ENCODE results near the gene STK32B. TPM values are rescaled to one million over a fixed set of nuclear protein-coding genes. Genes with fewer than 3 reads are reported as not detected.
"Not testable (repeated sequence)": the region's sequence is repeated elsewhere in the genome, so short reads cannot be mapped to it uniquely, and the experiment has no call there.

Gene STK32B
- under 1 TPM; 0.25 to 0.68 (median 0.40) TPM for total RNA-seq
- polyA plus RNA-seq, result under 1 TPM; 0.12 to 0.29 TPM
- long read RNA-seq, donor 1, partial matches to known transcripts, result 1 of 1 reads
- long read RNA-seq, donor 1, other reads (novel, unspliced or antisense), result 0 of 1 reads
- long read RNA-seq, donor 2, result 0 reads
- long read RNA-seq, donor 3, partial matches to known transcripts, result 0 of 1 reads
- long read RNA-seq, donor 3, other reads (novel, unspliced or antisense), result 1 of 1 reads

DNA sequence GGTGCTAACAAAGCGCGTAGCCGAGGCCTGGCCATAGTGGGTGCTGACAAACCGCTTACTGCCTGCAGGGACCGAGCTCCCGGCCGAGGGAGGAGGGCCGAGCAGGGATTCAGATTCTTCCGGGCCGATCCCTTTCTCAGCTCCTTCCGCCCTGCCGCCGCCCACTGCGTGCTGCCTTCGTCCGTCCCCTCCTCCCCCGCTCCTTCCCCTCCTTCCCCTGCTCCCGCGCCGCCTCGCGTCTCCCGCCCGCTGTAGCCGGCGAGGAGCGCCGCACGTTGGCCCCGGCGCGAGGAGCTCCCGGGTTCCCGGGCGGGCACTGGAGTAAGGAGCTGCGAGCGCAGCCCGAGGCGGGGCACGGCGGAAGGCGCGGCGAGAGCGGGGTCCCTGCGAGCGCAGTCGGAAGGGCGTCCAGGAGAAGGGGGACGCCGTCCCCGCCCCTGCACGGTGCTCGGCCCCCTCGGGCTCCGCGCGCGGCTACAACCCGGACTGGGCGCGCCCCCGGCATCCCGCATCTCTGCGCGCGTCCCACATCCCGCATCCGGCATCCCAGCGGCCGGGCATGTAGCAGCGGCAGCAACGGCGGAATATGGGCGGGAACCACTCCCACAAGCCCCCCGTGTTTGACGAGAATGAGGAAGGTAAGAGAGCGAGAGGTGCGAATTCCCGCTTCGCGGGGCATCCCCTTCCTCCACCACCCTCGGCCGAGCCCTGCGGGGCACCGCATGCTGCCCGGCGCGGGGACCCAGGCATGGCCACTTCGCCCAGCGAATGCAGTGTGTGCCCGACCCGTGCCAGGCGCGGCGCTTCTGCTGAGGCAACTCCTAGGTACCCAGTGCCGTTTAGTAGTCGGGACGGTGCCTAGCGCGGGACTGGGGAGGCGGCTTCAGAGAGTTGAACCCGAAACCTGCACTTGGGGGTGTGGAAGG lies at the start of gene STK32B:
TSS of gene STK32B (plus strand) at position 203 of the 926 bp plus-strand sequence.
- Histone ChIP-seq H3K9me3 (peaks cover 0 to 2% (median 0%) of the 10 kb centered on the region in 11 donors), H3K4me1 (peaks cover 0 to 22% (median 17%) of the 10 kb centered on the region in 9 donors), H3K27me3 (peaks cover 0 to 42% (median 24%) of the 10 kb centered on the region in 7 donors), H3K27ac (peak within 1 kb of the TSS in 1 of 10 donors; percentile 57), H3K36me3 (no peaks in the 10 kb centered on the region), H3K4me3 (peak within 1 kb of the TSS; percentile 24 to 64 (median 57))
- TF ChIP-seq, protein P1, sequence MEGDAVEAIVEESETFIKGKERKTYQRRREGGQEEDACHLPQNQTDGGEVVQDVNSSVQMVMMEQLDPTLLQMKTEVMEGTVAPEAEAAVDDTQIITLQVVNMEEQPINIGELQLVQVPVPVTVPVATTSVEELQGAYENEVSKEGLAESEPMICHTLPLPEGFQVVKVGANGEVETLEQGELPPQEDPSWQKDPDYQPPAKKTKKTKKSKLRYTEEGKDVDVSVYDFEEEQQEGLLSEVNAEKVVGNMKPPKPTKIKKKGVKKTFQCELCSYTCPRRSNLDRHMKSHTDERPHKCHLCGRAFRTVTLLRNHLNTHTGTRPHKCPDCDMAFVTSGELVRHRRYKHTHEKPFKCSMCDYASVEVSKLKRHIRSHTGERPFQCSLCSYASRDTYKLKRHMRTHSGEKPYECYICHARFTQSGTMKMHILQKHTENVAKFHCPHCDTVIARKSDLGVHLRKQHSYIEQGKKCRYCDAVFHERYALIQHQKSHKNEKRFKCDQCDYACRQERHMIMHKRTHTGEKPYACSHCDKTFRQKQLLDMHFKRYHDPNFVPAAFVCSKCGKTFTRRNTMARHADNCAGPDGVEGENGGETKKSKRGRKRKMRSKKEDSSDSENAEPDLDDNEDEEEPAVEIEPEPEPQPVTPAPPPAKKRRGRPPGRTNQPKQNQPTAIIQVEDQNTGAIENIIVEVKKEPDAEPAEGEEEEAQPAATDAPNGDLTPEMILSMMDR (IDR thresholded peaks at IDR 0.05), result peak in 1 of 9 donors; percentile 6
- intact Hi-C loops (cut with DNase I), result loop anchor here in 8 of 10 donors (2.0 to 10.0 kb wide), 8 partner anchors 91 to 763 kb away; no protein-coding TSS in a partner anchor
- DNase-seq (peak; percentile 56 to 70), ATAC-seq (peak; percentile 72 to 88 (median 84))
- 0 to 1% methylated on average over 100 to 103 of the region's 103 CpGs for WGBS, 2 donors

DNA sequence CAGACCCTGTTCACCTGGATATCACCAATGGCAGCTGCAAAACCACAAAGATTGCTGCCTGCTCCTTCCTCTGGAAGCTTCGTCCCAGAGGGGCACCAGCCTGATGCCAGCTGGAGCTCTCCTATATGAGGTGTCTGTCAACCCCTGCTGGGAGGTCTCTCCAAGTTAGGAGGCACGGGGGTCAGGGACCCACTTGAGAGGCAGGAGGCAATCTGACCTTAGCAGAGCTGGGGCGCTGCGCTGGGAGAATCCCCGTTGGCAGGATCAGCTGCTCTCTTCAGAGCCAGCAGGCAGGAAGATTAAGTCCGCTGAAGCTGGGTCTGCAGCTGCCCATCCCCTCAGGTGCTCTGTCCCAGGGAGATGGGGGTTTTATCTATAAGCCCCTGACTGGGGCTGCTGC lies 49.6 kb upstream of the STK32B start:
- not testable (repeated sequence) for H3K4me3 ChIP-seq, H3K27ac ChIP-seq, H3K36me3 ChIP-seq, ATAC-seq, H3K9me3 ChIP-seq, H3K4me1 ChIP-seq, DNase-seq
- WGBS, 2 donors, result 44 to 58% methylated on average over 6 of the region's 6 CpGs
- intact Hi-C loops (cut with DNase I), result loop anchor here in 1 of 10 donors (5.0 kb wide), 1 partner anchor 141 kb away; no protein-coding TSS in a partner anchor
- peaks cover 9 to 63% (median 41%) of the 10 kb centered on the region in 7 donors for H3K27me3 ChIP-seq

DNA sequence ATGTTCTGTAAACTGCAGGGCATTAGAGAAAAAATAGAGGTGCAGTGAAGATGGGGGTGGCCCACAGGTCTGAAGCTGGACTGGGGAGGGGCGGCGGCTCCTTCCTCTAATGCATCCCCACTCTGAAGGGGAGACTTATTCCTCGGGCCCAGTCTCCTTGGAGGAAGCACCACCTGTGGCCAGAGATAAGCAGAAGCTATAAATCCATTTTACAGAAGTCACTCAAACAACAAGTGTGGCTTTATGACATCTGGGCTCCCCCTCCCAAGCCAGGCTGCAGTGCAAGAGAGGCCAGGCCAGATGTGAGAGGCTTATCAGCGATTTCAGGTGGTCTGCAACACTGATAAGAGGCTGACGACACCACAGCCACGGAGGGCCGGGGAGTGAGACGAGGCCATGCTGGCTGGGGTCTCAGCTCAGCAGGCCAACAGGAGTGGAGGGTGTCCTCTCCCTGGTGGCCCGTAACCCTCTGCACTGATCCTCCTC lies 47.9 kb upstream of the STK32B start:
- no peaks in the 10 kb centered on the region for H3K9me3 ChIP-seq
- DNase-seq (no peak), ATAC-seq (no peak)
- no peak overlapping the region for H3K27ac ChIP-seq
- no peaks in the 10 kb centered on the region for H3K36me3 ChIP-seq
- peaks cover 9 to 71% (median 44%) of the 10 kb centered on the region in 7 donors for H3K27me3 ChIP-seq
- 24 to 31% methylated on average over 9 of the region's 9 CpGs for WGBS, 2 donors
- TF ChIP-seq, protein P1 (IDR thresholded peaks at IDR 0.05), result no peak
- H3K4me1 ChIP-seq, result no peaks in the 10 kb centered on the region
- H3K4me3 ChIP-seq, result no peak overlapping the region
- intact Hi-C loops (cut with DNase I), result loop anchor here in 1 of 10 donors (5.0 kb wide), 1 partner anchor 139 kb away; no protein-coding TSS in a partner anchor

- H3K27ac ChIP-seq, result no peak overlapping the region
- H3K9me3 ChIP-seq, result no peaks in the 10 kb centered on the region
- 73 to 89% methylated on average over 3 of the region's 3 CpGs for WGBS, 2 donors
- intact Hi-C loops (cut with DNase I), result loop anchor here in 1 of 10 donors (5.0 kb wide), 1 partner anchor 138 kb away; no protein-coding TSS in a partner anchor
- DNase-seq, result no peak
- ATAC-seq, result no peak
- no peaks in the 10 kb centered on the region for H3K4me1 ChIP-seq
- no peak overlapping the region for H3K4me3 ChIP-seq
- H3K27me3 ChIP-seq, result peaks cover 9 to 73% (median 47%) of the 10 kb centered on the region in 7 donors
- H3K36me3 ChIP-seq, result no peaks in the 10 kb centered on the region
- TF ChIP-seq, protein P1 (IDR thresholded peaks at IDR 0.05), result no peak
Measured at GRCh38 chr4:5003918-5004317, 47.4 kb upstream of the STK32B start.

All from heart right ventricle (tissue), 16 donors.